Activated T-helper 1 cell treated with anti-CD3 and anti-CD28 coated beads, Interleukin-12 subunit alpha, Interleukin-12 subunit beta, Interleukin-2, Interleukin-4 antibody, amounts not matched to agents 30 ng/mL and 10 ng/mL and 1 ng/mL, durations not matched to agents 14 hours and 24 hours and 36 hours (primary cell): Measurements from ENCODE around the gene ABCC11. TPM values are rescaled to one million over a fixed set of nuclear protein-coding genes. Genes with fewer than 3 reads are reported as not detected.
A peak's percentile ranks its signal among the peaks of the same experiment; 100 is the strongest.
"Not testable (repeated sequence)": the region's sequence is repeated elsewhere in the genome, so short reads cannot be mapped to it uniquely, and the experiment has no call there.

Source experiments
- DNase-seq: peaks from one replicate; pipeline ENCODE4 v3.0.0; 2021; ENCODE audit warnings: low spot score
- H3K27ac Mint-ChIP-seq: one replicate; pipeline ENCODE4 v1.8.0; 2021; ENCODE audit warnings: mild to moderate bottlenecking, mixed read lengths
- H3K27me3 Mint-ChIP-seq: one replicate; pipeline ENCODE4 v1.8.0; 2022; ENCODE audit warnings: mild to moderate bottlenecking, moderate library complexity, mixed read lengths; ENCODE audit not compliant: insufficient read depth
- H3K36me3 Mint-ChIP-seq: one replicate; pipeline ENCODE4 v1.8.0; 2021; ENCODE audit warnings: low read depth, mixed read lengths
- H3K4me1 Mint-ChIP-seq: one replicate; pipeline ENCODE4 v1.8.0; 2021; ENCODE audit warnings: low read depth, mixed read lengths
- H3K4me3 Mint-ChIP-seq: one replicate; pipeline ENCODE4 v1.8.0; 2021; ENCODE audit warnings: mild to moderate bottlenecking, moderate library complexity, mixed read lengths
- H3K9me3 Mint-ChIP-seq: one replicate; pipeline ENCODE4 v1.8.0; 2021; ENCODE audit warnings: mixed read lengths
- intact Hi-C: fragments of 100-400 bp; cut with micrococcal nuclease; formaldehyde crosslinking; loops from one replicate; pipeline ENCODE4 v1.15.1; 2024
- total RNA-seq: library from RNA; stranded (reverse); gene quantifications from 2 replicates; pipeline ENCODE4 v1.2.3, GENCODE V29; 2022

The ABCC11 gene
- total RNA-seq, 1 donor from 2014 or later, result not detected

DNA sequence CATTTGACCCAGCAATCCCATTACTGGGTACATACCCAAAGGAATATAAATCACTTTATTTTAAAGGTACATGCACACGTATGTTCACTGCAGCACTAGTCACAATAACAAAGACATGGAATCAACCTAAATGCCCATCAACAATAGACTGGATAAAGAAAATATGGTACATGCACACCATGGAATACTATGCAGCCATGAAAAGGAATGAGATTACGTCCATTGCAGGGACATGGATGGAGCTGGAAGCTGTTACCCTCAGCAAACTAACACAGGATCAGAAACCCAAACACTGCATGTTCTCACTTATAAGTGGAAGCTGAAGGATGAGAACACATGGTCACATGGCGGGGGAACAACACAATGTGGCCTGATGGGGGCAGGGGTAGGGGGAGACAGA lies 7.2 kb downstream of the ABCC11 start:
- H3K36me3 Mint-ChIP-seq, H3K4me1 Mint-ChIP-seq, H3K4me3 Mint-ChIP-seq, H3K27ac Mint-ChIP-seq, H3K27me3 Mint-ChIP-seq, DNase-seq: not testable (repeated sequence)
- intact Hi-C loops, result loop anchor here (5.0 kb wide), 2 partner anchors 778 to 1268 kb away; partner anchors contain the start of genes DNAJA2, ITFG1 and PHKB
- peaks cover 14% of the 10 kb centered on the region for H3K9me3 Mint-ChIP-seq

DNA sequence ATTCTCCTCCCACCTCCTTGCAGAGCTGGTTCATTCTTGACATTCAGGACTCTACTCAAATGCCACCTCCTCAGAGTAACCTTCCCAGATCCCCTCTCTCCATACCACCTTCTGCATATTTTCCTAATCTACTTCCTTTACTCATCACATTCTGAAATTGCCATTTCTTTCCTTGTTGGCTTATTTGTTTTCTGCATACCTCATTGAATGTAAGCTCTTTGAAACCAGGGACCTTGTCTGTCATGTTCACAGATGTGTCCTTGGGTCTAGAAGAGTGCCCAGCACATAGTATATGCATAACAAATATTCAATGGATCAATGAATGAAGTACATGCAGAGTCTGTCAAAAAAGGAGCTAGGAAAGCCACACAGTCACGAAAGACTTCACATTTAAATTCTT lies 11.1 kb downstream of the ABCC11 start:
- no peaks in the 10 kb centered on the region for H3K27me3 Mint-ChIP-seq

DNA sequence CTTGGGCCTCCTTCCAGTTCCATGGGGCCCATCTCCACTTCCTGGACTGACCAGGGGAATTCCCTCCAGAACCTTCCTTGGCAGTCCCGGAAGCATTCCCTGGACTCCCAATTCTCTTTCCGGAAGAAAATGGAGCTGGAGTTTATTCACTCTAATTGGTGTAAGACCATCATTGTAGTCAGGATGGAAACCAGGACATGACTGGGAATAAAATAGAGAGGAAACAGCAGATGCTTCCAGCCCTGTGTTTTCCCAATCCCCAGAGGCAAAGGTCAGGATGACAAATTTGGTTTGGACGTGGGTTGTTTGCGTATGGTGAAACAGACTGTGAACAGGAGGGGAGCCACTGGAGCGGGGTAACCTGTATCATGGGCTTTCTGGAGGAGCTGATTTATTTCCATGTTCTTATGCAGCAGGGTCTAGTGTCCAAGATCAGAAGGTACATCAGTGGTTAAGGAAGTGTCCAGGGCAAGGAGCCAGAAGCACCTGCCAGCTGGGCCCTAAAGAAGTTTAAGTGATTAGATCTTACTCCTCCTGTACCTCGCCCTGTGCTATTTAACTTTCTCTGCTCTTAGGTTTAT lies 11.7 kb downstream of the ABCC11 start:
- intact Hi-C loops, result no loop called here
- DNase-seq, result no peak
- H3K4me3 Mint-ChIP-seq, result no peak overlapping the region
- no peak overlapping the region for H3K27ac Mint-ChIP-seq
- H3K36me3 Mint-ChIP-seq, result no peaks in the 10 kb centered on the region
- H3K9me3 Mint-ChIP-seq, result peaks cover 8% of the 10 kb centered on the region
- H3K27me3 Mint-ChIP-seq, result no peaks in the 10 kb centered on the region
- peaks cover 25% of the 10 kb centered on the region for H3K4me1 Mint-ChIP-seq

More for the DNA sequence above, 11.1 kb downstream of the ABCC11 start:
- Mint-ChIP-seq H3K4me1 (peaks cover 23% of the 10 kb centered on the region), H3K9me3 (peaks cover 13% of the 10 kb centered on the region), H3K27ac (no peak overlapping the region), H3K36me3 (no peaks in the 10 kb centered on the region), H3K4me3 (no peak overlapping the region)
- intact Hi-C loops, result no loop called here
- no peak for DNase-seq

DNA sequence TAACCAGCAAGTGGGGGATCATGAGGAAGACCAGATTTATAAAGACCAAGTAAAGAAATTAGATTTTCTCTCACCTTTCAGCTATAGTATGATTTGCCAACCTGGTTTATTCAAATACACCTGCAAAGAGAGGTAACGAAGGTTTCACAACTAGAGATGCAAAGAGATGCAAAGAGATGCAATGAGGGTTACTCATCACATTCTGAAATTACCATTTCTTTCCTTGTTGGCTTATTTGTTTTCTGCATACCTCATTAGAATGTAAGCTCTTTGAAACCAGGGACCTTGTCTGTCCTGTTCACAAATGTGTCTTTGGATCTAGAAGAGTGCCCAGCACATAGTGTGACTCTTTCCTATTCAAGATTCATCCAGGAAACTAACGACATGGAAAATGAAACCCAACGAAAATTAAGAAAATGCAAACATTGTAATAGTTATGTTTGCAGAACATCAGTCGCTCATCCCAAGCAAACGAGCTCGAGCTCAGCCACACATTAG lies 12.2 kb downstream of the ABCC11 start:
- H3K9me3 Mint-ChIP-seq, result peaks cover 7% of the 10 kb centered on the region
- H3K4me1 Mint-ChIP-seq, result peaks cover 25% of the 10 kb centered on the region
- DNase-seq, result no peak
- no peaks in the 10 kb centered on the region for H3K36me3 Mint-ChIP-seq
- H3K4me3 Mint-ChIP-seq, result no peak overlapping the region
- no peak overlapping the region for H3K27ac Mint-ChIP-seq
- peaks cover 1% of the 10 kb centered on the region for H3K27me3 Mint-ChIP-seq
- intact Hi-C loops, result no loop called here

DNA sequence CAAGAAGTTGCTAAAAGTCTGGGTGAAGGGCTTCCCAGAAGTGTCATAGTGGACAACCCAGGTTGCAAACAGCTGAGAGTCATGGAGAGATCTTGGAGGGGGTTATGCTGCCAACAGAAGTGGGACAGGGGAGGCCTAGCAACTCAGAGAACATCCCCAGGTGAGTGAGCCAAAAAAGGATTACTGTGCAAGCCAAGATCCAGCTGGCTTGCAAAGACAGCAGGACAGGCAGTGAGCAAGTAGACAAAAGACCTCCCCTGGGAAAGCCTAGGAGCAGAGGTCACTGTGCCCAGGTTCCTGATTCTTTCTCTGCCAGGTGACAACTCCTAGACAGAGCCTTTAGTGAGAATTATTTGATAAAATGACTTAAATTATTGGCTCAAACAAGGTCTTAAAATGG lies 12.7 kb downstream of the ABCC11 start:
- intact Hi-C loops, result loop anchor here (5.0 kb wide), 3 partner anchors 323 to 1422 kb away; partner anchors contain the start of gene NETO2
- no peak for DNase-seq
- Mint-ChIP-seq H3K27ac (no peak overlapping the region), H3K36me3 (no peaks in the 10 kb centered on the region), H3K4me3 (no peak overlapping the region), H3K27me3 (peaks cover 6% of the 10 kb centered on the region), H3K4me1 (peaks cover 25% of the 10 kb centered on the region), H3K9me3 (peaks cover 2% of the 10 kb centered on the region)

DNA sequence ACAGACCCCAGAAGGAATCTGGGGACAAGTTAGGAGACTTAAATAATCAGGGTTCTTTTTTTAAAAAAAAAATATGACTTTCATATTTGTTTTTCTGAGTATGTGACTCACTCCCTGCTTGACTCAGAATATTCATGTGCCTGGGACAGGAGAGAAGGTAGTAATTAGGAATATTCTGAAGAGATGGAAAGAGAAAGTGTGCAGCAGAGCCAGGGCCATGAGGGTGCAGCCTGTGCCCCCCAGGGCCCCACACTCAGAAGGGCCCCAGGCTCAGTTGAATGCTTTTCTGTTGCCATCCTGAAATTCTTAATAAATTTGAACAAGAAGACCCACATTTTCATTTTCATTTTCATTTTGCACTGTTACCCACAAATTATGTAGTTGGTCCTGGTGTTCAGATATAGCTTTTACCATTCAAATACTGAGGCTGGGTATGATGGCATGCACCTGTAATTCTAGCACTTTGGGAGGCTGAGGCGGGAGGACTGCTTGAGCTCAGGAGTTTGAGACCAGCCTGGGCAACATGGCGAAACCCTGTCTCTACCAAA lies 14.8 kb downstream of the ABCC11 start:
- intact Hi-C loops, result loop anchor here (1.0 to 5.0 kb wide), 6 partner anchors 12 to 1420 kb away; partner anchors contain the start of genes LONP2 and NETO2
- Mint-ChIP-seq H3K4me1 (peaks cover 25% of the 10 kb centered on the region), H3K27me3 (peaks cover 13% of the 10 kb centered on the region), H3K36me3 (no peaks in the 10 kb centered on the region), H3K27ac (peak overlapping the region; percentile 55), H3K9me3 (no peaks in the 10 kb centered on the region), H3K4me3 (no peak overlapping the region)
- no peak for DNase-seq

DNA sequence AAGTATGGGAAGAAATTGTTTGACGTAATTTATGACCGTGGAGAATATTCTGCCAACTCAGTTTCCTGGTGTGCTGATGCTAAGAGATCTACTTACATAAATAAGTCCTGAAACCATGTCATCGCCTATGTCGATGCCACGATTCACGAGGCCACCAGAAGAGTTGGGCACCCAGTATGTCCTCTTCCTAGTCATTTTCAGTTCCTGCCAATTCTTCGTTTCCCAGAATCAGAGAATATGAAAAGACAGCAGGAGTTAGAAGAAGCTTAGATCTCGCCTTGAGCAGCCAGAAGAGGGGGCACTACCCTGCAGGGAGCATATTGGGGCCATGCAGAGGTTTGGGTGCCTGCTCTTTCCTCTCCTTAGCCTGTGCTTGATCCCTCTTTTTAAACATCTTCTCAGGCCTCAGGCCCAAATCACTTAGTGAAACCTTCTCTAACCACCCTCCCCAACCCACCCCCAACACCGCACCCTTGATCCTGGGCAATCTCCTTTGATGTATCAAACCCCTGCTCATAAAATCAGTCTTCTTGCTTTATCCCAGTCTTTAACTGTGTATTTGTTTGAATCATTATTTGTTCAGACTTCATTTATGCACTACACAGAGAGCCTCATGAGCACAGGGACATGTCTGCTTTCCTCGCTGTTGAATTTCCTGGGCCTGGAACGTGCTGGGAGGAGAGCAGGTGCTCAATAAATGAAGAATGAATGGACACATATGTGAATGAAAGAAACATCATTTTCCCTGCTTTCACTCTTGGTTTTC lies 15.4 kb downstream of the ABCC11 start:
- Mint-ChIP-seq H3K9me3 (no peaks in the 10 kb centered on the region), H3K4me1 (peaks cover 25% of the 10 kb centered on the region), H3K27ac (peak overlapping the region; percentile 55), H3K4me3 (no peak overlapping the region), H3K27me3 (peaks cover 14% of the 10 kb centered on the region), H3K36me3 (no peaks in the 10 kb centered on the region)
- peak; percentile 28 for DNase-seq
- intact Hi-C loops, result loop anchor here (1.0 to 5.0 kb wide), 7 partner anchors 12 to 1420 kb away; partner anchors contain the start of genes LONP2 and NETO2

DNA sequence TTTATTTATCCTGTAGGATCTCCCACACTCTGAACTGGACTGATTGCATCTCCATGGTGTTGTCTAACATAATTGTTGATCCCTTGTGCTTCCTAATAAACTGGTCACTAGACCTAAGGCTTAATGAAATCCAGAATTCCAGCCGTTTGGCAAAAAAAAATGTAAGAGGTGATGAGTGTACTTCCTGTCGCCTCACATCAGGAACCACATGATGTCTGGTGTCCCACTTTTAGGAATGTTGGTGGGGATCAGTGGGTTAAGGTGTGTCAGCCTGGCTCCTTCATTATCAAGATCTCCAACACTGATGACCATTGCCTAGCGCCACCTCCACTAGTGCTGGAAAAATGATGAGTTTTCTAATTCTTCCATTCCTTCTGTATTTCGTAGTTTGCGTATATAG lies 21.9 kb downstream of the ABCC11 start:
- no peaks in the 10 kb centered on the region for H3K4me1 Mint-ChIP-seq
- intact Hi-C loops, result no loop called here
- H3K9me3 Mint-ChIP-seq, result no peaks in the 10 kb centered on the region
- H3K4me3 Mint-ChIP-seq, result no peak overlapping the region
- peaks cover 16% of the 10 kb centered on the region for H3K27me3 Mint-ChIP-seq
- DNase-seq, result no peak
- no peaks in the 10 kb centered on the region for H3K36me3 Mint-ChIP-seq
- H3K27ac Mint-ChIP-seq, result no peak overlapping the region

DNA sequence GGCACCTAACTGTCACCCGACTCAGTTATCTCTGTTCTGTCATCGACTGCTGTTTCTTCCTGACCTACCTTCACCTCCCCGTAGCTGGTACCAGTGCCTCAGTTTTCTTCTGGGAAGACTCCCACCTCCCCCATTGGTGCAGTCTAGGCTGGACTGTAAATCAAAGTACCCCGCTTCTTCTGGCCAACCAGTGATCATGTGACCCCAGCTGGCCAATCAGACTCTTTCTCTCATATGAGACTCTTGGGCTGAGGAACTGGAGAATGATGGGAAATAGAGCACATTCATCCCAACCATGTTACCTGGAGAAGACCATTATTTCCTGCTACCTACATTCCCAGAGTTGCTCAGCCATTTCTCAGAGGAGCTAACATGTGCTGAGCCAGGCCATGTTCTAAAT lies 23.8 kb downstream of the ABCC11 start:
- intact Hi-C loops, result no loop called here
- no peak overlapping the region for H3K4me3 Mint-ChIP-seq
- peaks cover 7% of the 10 kb centered on the region for H3K27me3 Mint-ChIP-seq
- no peaks in the 10 kb centered on the region for H3K36me3 Mint-ChIP-seq
- DNase-seq, result no peak
- no peaks in the 10 kb centered on the region for H3K9me3 Mint-ChIP-seq
- H3K4me1 Mint-ChIP-seq, result no peaks in the 10 kb centered on the region
- no peak overlapping the region for H3K27ac Mint-ChIP-seq

DNA sequence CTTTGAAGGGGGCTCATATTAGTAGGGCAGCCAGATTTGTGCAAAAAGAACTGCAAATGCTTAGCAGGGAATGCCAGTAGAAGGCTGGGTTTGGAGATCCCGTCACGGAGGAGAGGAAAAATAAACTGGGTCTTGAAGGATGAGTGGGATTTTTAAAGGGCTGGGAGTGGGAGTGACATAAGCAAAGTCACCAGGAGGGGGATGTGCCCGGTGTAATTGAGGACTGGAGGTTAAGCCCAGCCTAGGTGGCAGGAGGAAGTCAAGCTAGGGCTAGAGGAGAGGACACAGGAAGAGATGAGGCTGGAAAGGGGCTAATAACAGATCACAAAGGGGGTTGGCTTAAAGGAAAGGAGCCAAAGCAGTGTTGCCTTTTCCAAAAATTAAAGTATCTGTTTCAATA lies 26.4 kb downstream of the ABCC11 start:
- no peak overlapping the region for H3K27ac Mint-ChIP-seq
- H3K9me3 Mint-ChIP-seq, result no peaks in the 10 kb centered on the region
- no peak for DNase-seq
- H3K4me1 Mint-ChIP-seq, result no peaks in the 10 kb centered on the region
- H3K36me3 Mint-ChIP-seq, result no peaks in the 10 kb centered on the region
- H3K27me3 Mint-ChIP-seq, result peaks cover 1% of the 10 kb centered on the region
- no peak overlapping the region for H3K4me3 Mint-ChIP-seq
- intact Hi-C loops, result no loop called here

DNA sequence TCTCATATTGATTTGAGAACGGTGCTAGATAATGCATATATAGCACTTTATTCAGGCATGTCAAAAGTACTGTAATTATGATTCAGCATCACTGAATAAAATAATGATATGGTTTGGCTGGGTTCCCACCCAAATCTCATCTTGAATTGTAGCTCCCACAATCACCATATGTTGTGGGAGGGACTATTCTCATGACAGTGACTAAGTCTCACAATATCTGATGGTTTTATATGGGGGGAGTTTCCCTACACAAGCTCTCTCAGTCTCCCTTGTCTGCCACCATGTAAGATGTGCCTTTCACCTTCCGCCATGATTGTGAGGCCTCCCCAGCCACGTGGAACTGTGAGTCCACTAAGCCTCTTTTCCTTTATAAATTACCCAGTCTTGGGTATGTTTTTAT lies 28.9 kb downstream of the ABCC11 start:
- Mint-ChIP-seq H3K36me3 (no peaks in the 10 kb centered on the region), H3K9me3 (no peaks in the 10 kb centered on the region)

DNA sequence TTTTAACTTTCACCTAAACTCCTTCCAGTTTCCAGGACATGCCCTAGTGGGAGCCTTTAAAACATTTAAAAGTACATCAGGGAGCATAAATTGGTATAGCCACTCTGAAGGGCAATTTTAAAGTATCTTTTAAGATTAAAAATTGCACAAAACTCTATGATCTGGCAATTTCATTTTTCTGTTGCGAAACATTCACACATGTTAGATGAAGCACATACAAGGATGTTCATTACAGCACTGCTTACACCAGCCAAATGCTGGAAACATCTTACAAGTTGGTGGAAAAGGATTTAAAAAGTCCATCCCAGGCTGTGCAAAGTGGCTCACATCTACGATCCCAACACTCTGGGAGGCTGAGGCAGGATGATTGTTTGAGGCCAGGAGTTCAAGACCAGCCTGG lies 29.6 kb downstream of the ABCC11 start:
- Mint-ChIP-seq H3K27me3 (peaks cover 1% of the 10 kb centered on the region), H3K4me1 (no peaks in the 10 kb centered on the region), H3K36me3 (no peaks in the 10 kb centered on the region), H3K27ac (no peak overlapping the region), H3K4me3 (no peak overlapping the region), H3K9me3 (no peaks in the 10 kb centered on the region)
- intact Hi-C loops, result no loop called here
- no peak for DNase-seq

More for the DNA sequence above, 28.9 kb downstream of the ABCC11 start:
- Mint-ChIP-seq H3K27me3 (peaks cover 1% of the 10 kb centered on the region), H3K4me3 (no peak overlapping the region), H3K4me1 (no peaks in the 10 kb centered on the region), H3K27ac (no peak overlapping the region)
- intact Hi-C loops, result no loop called here
- no peak for DNase-seq

DNA sequence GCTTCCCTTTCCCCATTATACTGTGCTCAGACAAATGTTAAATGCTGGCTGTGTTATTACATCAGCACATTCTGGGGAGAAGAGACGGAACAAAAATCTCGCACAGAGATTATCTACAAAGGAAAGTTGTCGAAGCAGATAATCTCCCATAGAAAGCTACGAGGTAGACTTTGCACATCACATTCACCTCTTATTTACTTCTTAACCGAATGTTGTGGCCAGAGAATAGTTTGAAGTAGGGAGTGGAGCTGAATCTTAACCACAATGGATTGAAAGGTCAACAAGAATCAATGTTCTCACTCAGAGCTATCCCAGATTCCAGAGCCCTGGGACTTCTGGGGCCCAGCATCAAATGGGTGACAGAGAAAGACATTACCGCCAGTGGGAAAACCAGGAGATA lies 31.6 kb downstream of the ABCC11 start:
- intact Hi-C loops, result no loop called here
- H3K4me3 Mint-ChIP-seq, result no peak overlapping the region
- no peak overlapping the region for H3K27ac Mint-ChIP-seq
- no peaks in the 10 kb centered on the region for H3K4me1 Mint-ChIP-seq
- H3K36me3 Mint-ChIP-seq, result no peaks in the 10 kb centered on the region
- H3K27me3 Mint-ChIP-seq, result no peaks in the 10 kb centered on the region
- no peaks in the 10 kb centered on the region for H3K9me3 Mint-ChIP-seq
- DNase-seq, result no peak
